ENCODE results near the gene TSNAX. TPM values are rescaled to one million over a fixed set of nuclear protein-coding genes. Genes with fewer than 3 reads are reported as not detected.

The TSNAX gene, protein sequence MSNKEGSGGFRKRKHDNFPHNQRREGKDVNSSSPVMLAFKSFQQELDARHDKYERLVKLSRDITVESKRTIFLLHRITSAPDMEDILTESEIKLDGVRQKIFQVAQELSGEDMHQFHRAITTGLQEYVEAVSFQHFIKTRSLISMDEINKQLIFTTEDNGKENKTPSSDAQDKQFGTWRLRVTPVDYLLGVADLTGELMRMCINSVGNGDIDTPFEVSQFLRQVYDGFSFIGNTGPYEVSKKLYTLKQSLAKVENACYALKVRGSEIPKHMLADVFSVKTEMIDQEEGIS
- total RNA-seq = 10 to 100 TPM; 33.5 to 35.7 TPM
- 44.3 TPM for polyA plus RNA-seq (2013, experiment 1 of 2)
- 37.2 TPM for polyA plus RNA-seq (2013, experiment 2 of 2)
- total RNA-seq = 10.3 to 67.3 (median 45.8) reads per million in 172 experiments

- H3K27me3 Mint-ChIP-seq = no peaks in the 10 kb centered on the region
- no peaks in the 10 kb centered on the region for H3K27me3 ChIP-seq (ENCODE audit: control insufficient read depth in 1 of 2, insufficient read depth in 2 of 2, low read length in 2 of 2)
These were observed at the start of gene TSNAX for GRCh38 chr1:231528172-231529029. Gene TSNAX, plus strand, starts transcription at chr1:231528669. Its CDS starts 142 bp downstream, at chr1:231528811.

DNA sequence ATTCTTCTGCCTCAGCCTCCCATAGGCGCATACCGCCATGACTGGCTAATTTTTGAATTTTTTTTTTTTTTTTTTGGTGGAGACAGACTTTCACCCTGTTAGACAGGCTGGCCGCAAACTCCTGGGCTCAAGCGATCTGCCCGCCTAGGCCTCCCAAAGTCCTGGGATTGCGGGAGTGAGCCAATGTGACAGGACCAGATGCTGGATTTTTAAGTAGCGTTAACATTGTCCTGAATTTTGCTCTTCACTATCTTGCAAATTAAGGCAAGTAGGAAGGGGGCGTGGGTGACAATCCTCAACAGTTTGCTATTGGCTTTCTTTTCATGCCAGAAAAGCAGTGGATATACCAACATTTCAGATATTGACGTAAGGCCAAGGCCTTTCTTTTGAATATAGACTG lies 49.7 kb upstream of the TSNAX start:
- intact Hi-C loops (cut with DNase I, micrococcal nuclease) = no loop called here
- Histone ChIP-seq H3K9me3 (ENCODE audit: control insufficient read depth in 1 of 2, insufficient read depth in 1 of 2, low read length in 2 of 2) (peaks cover 0 to 5% of the 10 kb centered on the region in 2 experiments), H3K27me3 (ENCODE audit: control insufficient read depth in 1 of 2, insufficient read depth in 2 of 2, low read length in 2 of 2) (no peaks in the 10 kb centered on the region), H3K36me3 (ENCODE audit: insufficient read depth, low read length) (no peaks in the 10 kb centered on the region), H3K27ac (ENCODE audit: low read depth in 1 of 2, low read length in 2 of 2) (no peak overlapping the region), H3K4me1 (ENCODE audit: insufficient read depth, low read length) (no peaks in the 10 kb centered on the region), H3K4me3 (ENCODE audit: low read length) (no peak overlapping the region)
- POLR2A ChIA-PET = no interaction called here
- CTCF ChIA-PET = no interaction called here
- ATAC-seq (ENCODE audit: poor library complexity) (no peak), DNase-seq (no peak)
- Mint-ChIP-seq H3K9me3 (no peaks in the 10 kb centered on the region), H3K27me3 (peaks cover 17% of the 10 kb centered on the region), H3K4me3 (no peak overlapping the region), H3K4me1 (ENCODE audit: low read depth) (no peaks in the 10 kb centered on the region), H3K36me3 (ENCODE audit: low read depth) (no peaks in the 10 kb centered on the region), H3K27ac (no peak overlapping the region)
- TF ChIP-seq, protein P1, sequence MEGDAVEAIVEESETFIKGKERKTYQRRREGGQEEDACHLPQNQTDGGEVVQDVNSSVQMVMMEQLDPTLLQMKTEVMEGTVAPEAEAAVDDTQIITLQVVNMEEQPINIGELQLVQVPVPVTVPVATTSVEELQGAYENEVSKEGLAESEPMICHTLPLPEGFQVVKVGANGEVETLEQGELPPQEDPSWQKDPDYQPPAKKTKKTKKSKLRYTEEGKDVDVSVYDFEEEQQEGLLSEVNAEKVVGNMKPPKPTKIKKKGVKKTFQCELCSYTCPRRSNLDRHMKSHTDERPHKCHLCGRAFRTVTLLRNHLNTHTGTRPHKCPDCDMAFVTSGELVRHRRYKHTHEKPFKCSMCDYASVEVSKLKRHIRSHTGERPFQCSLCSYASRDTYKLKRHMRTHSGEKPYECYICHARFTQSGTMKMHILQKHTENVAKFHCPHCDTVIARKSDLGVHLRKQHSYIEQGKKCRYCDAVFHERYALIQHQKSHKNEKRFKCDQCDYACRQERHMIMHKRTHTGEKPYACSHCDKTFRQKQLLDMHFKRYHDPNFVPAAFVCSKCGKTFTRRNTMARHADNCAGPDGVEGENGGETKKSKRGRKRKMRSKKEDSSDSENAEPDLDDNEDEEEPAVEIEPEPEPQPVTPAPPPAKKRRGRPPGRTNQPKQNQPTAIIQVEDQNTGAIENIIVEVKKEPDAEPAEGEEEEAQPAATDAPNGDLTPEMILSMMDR (IDR thresholded peaks at IDR 0.05) = no peak

More at GRCh38 chr1:231528172-231529029, at the start of gene TSNAX:
- intact Hi-C loops (cut with DNase I, micrococcal nuclease) = loop anchor here (1.0 to 10.0 kb wide), 11 partner anchors 66 to 1106 kb away; partner anchors contain the start of genes EGLN1 (in 2 of the 2), SPRTN (in 2 of the 2), ARV1 (in 1 of the 2) and DISC1 (in 1 of the 2)
- Mint-ChIP-seq H3K4me1 (ENCODE audit: low read depth) (peaks cover 46% of the 10 kb centered on the region), H3K9me3 (no peaks in the 10 kb centered on the region), H3K4me3 (peak within 1 kb of the TSS; percentile 94), H3K27ac (peak within 1 kb of the TSS; percentile 97), H3K36me3 (ENCODE audit: low read depth) (peaks cover 48% of the 10 kb centered on the region)
- ChIA-PET CTCF (interaction anchor here (0.8 to 1.0 kb wide), 2 partner anchors 8 to 98 kb away, joined by 3 to 4 read pairs; no protein-coding TSS in a partner anchor), POLR2A (interaction anchor here (0.6 to 2.0 kb wide), 11 partner anchors 10 to 487 kb away, joined by 3 to 34 read pairs (median 3); partner anchors contain the start of genes DISC1, EGLN1, EXOC8 and SPRTN)
- TF ChIP-seq, protein P1 (IDR thresholded peaks at IDR 0.05) = no peak
- Histone ChIP-seq H3K27ac (ENCODE audit: low read depth in 1 of 2, low read length in 2 of 2) (peak within 1 kb of the TSS; percentile 84 to 89), H3K4me3 (ENCODE audit: low read length) (peak within 1 kb of the TSS; percentile 70), H3K4me1 (ENCODE audit: insufficient read depth, low read length) (peaks cover 38% of the 10 kb centered on the region), H3K9me3 (ENCODE audit: control insufficient read depth in 1 of 2, insufficient read depth in 1 of 2, low read length in 2 of 2) (no peaks in the 10 kb centered on the region), H3K36me3 (ENCODE audit: insufficient read depth, low read length) (peaks cover 13% of the 10 kb centered on the region)
- ATAC-seq (ENCODE audit: poor library complexity) = peak; percentile 85
- peak; percentile 81 to 96 (median 88) for DNase-seq

DNA sequence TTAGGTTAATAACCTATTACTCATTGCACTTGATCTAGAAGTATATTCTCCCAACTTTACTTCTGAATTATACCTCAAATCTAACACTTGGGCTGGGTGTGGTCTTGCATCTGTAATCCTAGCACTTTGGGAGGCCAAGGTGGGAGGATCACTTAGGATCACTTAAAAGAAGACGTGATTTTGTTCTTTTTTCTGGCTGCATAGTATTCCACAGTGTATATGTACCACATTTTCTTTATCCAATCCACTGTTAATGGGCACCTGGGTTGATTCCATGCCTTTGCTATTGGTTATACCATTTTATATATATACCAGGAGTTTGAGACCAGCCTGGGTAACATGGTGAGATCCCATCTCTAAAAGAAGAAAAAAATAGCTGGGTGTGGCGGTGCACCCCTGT lies 48.5 kb upstream of the TSNAX start:
- Mint-ChIP-seq H3K9me3 (no peaks in the 10 kb centered on the region), H3K4me1 (ENCODE audit: low read depth) (no peaks in the 10 kb centered on the region), H3K4me3 (no peak overlapping the region), H3K27ac (no peak overlapping the region), H3K27me3 (peaks cover 7% of the 10 kb centered on the region), H3K36me3 (ENCODE audit: low read depth) (no peaks in the 10 kb centered on the region)
- H3K27ac ChIP-seq (ENCODE audit: low read depth in 1 of 2, low read length in 2 of 2) = no peak overlapping the region
- POLR2A ChIA-PET = no interaction called here
- no peaks in the 10 kb centered on the region for H3K27me3 ChIP-seq (ENCODE audit: control insufficient read depth in 1 of 2, insufficient read depth in 2 of 2, low read length in 2 of 2)
- H3K36me3 ChIP-seq (ENCODE audit: insufficient read depth, low read length) = no peaks in the 10 kb centered on the region
- CTCF ChIA-PET = no interaction called here
- ATAC-seq (ENCODE audit: poor library complexity) (no peak), DNase-seq (no peak)
- H3K9me3 ChIP-seq (ENCODE audit: control insufficient read depth in 1 of 2, insufficient read depth in 1 of 2, low read length in 2 of 2) = peaks cover 0 to 5% of the 10 kb centered on the region in 2 experiments
- intact Hi-C loops (cut with DNase I, micrococcal nuclease) = no loop called here
- no peaks in the 10 kb centered on the region for H3K4me1 ChIP-seq (ENCODE audit: insufficient read depth, low read length)
- no peak overlapping the region for H3K4me3 ChIP-seq (ENCODE audit: low read length)
- TF ChIP-seq, protein P1 (IDR thresholded peaks at IDR 0.05) = no peak
